ENCODE measurements around the gene ADGRV1.

The ADGRV1 gene

GRCh38 chr5:91207248-91207647 lies 648.7 kb downstream of the ADGRV1 start:
- Mint-ChIP-seq H3K27ac (ENCODE audit: low read depth) (no peak overlapping the region), H3K9me3 (no peaks in the 10 kb centered on the region), H3K27me3 (peaks cover 8% of the 10 kb centered on the region), H3K36me3 (ENCODE audit: insufficient read depth) (no peaks in the 10 kb centered on the region), H3K4me3 (no peak overlapping the region), H3K4me1 (no peaks in the 10 kb centered on the region)
- DNase-seq (ENCODE audit: low spot score in 2 of 2) (no peak), ATAC-seq (replicated peaks; ENCODE audit: extremely low read depth, poor library complexity, severe bottlenecking) (no peak)

- DNase-seq (ENCODE audit: low spot score in 2 of 2) (no peak), ATAC-seq (replicated peaks; ENCODE audit: extremely low read depth, poor library complexity, severe bottlenecking) (no peak)
- Mint-ChIP-seq H3K4me3 (no peak overlapping the region), H3K36me3 (ENCODE audit: insufficient read depth) (no peaks in the 10 kb centered on the region), H3K9me3 (no peaks in the 10 kb centered on the region), H3K27ac (ENCODE audit: low read depth) (no peak overlapping the region), H3K27me3 (peaks cover 25% of the 10 kb centered on the region), H3K4me1 (no peaks in the 10 kb centered on the region)
Observed at GRCh38 chr5:91211997-91212713, 653.6 kb downstream of the ADGRV1 start.

DNA sequence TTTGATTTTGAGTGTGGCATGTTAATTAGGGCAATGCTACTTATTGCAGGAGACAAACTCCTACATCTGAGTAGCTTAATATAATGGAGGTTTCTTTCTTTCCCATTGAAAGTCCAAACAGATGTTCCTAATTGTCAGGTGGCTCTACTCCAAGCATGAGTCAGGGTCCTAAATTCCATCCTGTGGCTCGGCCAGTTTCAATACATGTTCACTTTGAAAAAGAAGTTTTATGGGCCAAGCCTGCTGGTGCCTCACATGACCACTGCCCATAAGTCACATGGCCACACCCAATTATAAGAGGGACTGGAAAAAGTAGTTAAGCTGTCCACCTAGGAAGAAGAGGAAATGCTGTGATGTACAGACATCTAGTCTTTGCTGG lies 654.1 kb downstream of the ADGRV1 start:
- Mint-ChIP-seq H3K36me3 (ENCODE audit: insufficient read depth) (no peaks in the 10 kb centered on the region), H3K9me3 (no peaks in the 10 kb centered on the region), H3K27me3 (peaks cover 25% of the 10 kb centered on the region), H3K4me1 (no peaks in the 10 kb centered on the region), H3K27ac (ENCODE audit: low read depth) (no peak overlapping the region), H3K4me3 (no peak overlapping the region)
- DNase-seq (ENCODE audit: low spot score in 2 of 2) (no peak), ATAC-seq (replicated peaks; ENCODE audit: extremely low read depth, poor library complexity, severe bottlenecking) (no peak)

Data from central memory CD8-positive, alpha-beta T cell (primary cell).